ENCODE data around the gene KCNK18. TPM values are rescaled to one million over a fixed set of nuclear protein-coding genes. Genes with fewer than 3 reads are reported as not detected.
A peak's percentile ranks its signal among the peaks of the same experiment; 100 is the strongest.

The KCNK18 gene
- total RNA-seq, 1 experiment from 2014 or later = not detected

- POLR2A ChIA-PET = interaction anchor here (1.0 to 1.2 kb wide), 2 partner anchors 12 to 22 kb away, joined by 3 to 4 read pairs; no protein-coding TSS in a partner anchor
- Mint-ChIP-seq H3K4me3 (ENCODE audit: unreplicated experiment) (no peak overlapping the region), H3K27me3 (ENCODE audit: insufficient read depth, unreplicated experiment) (no peaks in the 10 kb centered on the region), H3K9me3 (ENCODE audit: unreplicated experiment) (no peaks in the 10 kb centered on the region), H3K36me3 (ENCODE audit: insufficient read depth, unreplicated experiment) (no peaks in the 10 kb centered on the region), H3K27ac (ENCODE audit: low read depth, unreplicated experiment) (peak overlapping the region; percentile 3), H3K4me1 (ENCODE audit: insufficient read depth, unreplicated experiment) (peaks cover 8% of the 10 kb centered on the region)
- intact Hi-C loops (cut with micrococcal nuclease) = no loop called here
- CTCF ChIA-PET = interaction anchor here (0.6 to 5.9 kb wide), 11 partner anchors 9 to 1533 kb away, joined by 3 to 39 read pairs (median 4); no protein-coding TSS in a partner anchor
- no TSS peak for BruUV-seq (replicated peaks)
- TF ChIP-seq CTCF (IDR thresholded peaks at IDR 0.05; ENCODE audit: unreplicated experiment) = no peak
- DNase-seq (ENCODE audit: unreplicated experiment) = peak; percentile 79
Measured at GRCh38 chr10:117186832-117187615, 10.3 kb upstream of the KCNK18 start.

GRCh38 chr10:117188371-117188770, 8.9 kb upstream of the KCNK18 start:
- BruUV-seq (replicated peaks) = no TSS peak
- POLR2A ChIA-PET = interaction anchor here (0.6 kb wide), 1 partner anchor 283 kb away, joined by 3 read pairs; no protein-coding TSS in a partner anchor
- no peak overlapping the region for H3K4me3 Mint-ChIP-seq (ENCODE audit: unreplicated experiment)
- H3K36me3 Mint-ChIP-seq (ENCODE audit: insufficient read depth, unreplicated experiment) = no peaks in the 10 kb centered on the region
- intact Hi-C loops (cut with micrococcal nuclease) = no loop called here
- no peaks in the 10 kb centered on the region for H3K9me3 Mint-ChIP-seq (ENCODE audit: unreplicated experiment)
- no peak for DNase-seq (ENCODE audit: unreplicated experiment)
- TF ChIP-seq CTCF (IDR thresholded peaks at IDR 0.05; ENCODE audit: unreplicated experiment) = no peak
- H3K27ac Mint-ChIP-seq (ENCODE audit: low read depth, unreplicated experiment) = no peak overlapping the region
- CTCF ChIA-PET = interaction anchor here (0.6 to 3.4 kb wide), 4 partner anchors 28 to 399 kb away, joined by 3 to 16 read pairs (median 4); no protein-coding TSS in a partner anchor
- H3K4me1 Mint-ChIP-seq (ENCODE audit: insufficient read depth, unreplicated experiment) = peaks cover 8% of the 10 kb centered on the region
- no peaks in the 10 kb centered on the region for H3K27me3 Mint-ChIP-seq (ENCODE audit: insufficient read depth, unreplicated experiment)

- no peaks in the 10 kb centered on the region for H3K9me3 Mint-ChIP-seq (ENCODE audit: unreplicated experiment)
- no peak overlapping the region for H3K27ac Mint-ChIP-seq (ENCODE audit: low read depth, unreplicated experiment)
- DNase-seq (ENCODE audit: unreplicated experiment) = no peak
- CTCF ChIA-PET = interaction anchor here (0.6 to 1.0 kb wide), 4 partner anchors 131 to 1175 kb away, joined by 3 to 4 read pairs (median 3); no protein-coding TSS in a partner anchor
- TF ChIP-seq CTCF (IDR thresholded peaks at IDR 0.05; ENCODE audit: unreplicated experiment) = no peak
- POLR2A ChIA-PET = no interaction called here
- BruUV-seq (replicated peaks) = no TSS peak
- intact Hi-C loops (cut with micrococcal nuclease) = no loop called here
- peaks cover 6% of the 10 kb centered on the region for H3K27me3 Mint-ChIP-seq (ENCODE audit: insufficient read depth, unreplicated experiment)
- peaks cover 8% of the 10 kb centered on the region for H3K4me1 Mint-ChIP-seq (ENCODE audit: insufficient read depth, unreplicated experiment)
- no peaks in the 10 kb centered on the region for H3K36me3 Mint-ChIP-seq (ENCODE audit: insufficient read depth, unreplicated experiment)
- no peak overlapping the region for H3K4me3 Mint-ChIP-seq (ENCODE audit: unreplicated experiment)
Measured at GRCh38 chr10:117189557-117189956, 7.7 kb upstream of the KCNK18 start.

- CTCF ChIA-PET = interaction anchor here (1.0 to 1.2 kb wide), 2 partner anchors 19 to 516 kb away, joined by 3 to 4 read pairs; no protein-coding TSS in a partner anchor
- Mint-ChIP-seq H3K27me3 (ENCODE audit: insufficient read depth, unreplicated experiment) (peaks cover 13% of the 10 kb centered on the region), H3K9me3 (ENCODE audit: unreplicated experiment) (no peaks in the 10 kb centered on the region), H3K4me3 (ENCODE audit: unreplicated experiment) (no peak overlapping the region), H3K27ac (ENCODE audit: low read depth, unreplicated experiment) (no peak overlapping the region), H3K36me3 (ENCODE audit: insufficient read depth, unreplicated experiment) (no peaks in the 10 kb centered on the region), H3K4me1 (ENCODE audit: insufficient read depth, unreplicated experiment) (no peaks in the 10 kb centered on the region)
- intact Hi-C loops (cut with micrococcal nuclease) = no loop called here
- DNase-seq (ENCODE audit: unreplicated experiment) = no peak
- no TSS peak for BruUV-seq (replicated peaks)
- POLR2A ChIA-PET = no interaction called here
- no peak for TF ChIP-seq CTCF (IDR thresholded peaks at IDR 0.05; ENCODE audit: unreplicated experiment)
Measured at GRCh38 chr10:117198088-117198487, 799 bp downstream of the KCNK18 start.
